LNCAP (cell line): ENCODE measurements around the gene MIOX.

ENCODE experiments used
- CTCF ChIP-seq: fragments of 450-650 bp; IDR thresholded peaks from 2 replicates; pipeline ENCODE4 v1.5.1; 2017; ENCODE audit warnings: mild to moderate bottlenecking

Gene MIOX

DNA sequence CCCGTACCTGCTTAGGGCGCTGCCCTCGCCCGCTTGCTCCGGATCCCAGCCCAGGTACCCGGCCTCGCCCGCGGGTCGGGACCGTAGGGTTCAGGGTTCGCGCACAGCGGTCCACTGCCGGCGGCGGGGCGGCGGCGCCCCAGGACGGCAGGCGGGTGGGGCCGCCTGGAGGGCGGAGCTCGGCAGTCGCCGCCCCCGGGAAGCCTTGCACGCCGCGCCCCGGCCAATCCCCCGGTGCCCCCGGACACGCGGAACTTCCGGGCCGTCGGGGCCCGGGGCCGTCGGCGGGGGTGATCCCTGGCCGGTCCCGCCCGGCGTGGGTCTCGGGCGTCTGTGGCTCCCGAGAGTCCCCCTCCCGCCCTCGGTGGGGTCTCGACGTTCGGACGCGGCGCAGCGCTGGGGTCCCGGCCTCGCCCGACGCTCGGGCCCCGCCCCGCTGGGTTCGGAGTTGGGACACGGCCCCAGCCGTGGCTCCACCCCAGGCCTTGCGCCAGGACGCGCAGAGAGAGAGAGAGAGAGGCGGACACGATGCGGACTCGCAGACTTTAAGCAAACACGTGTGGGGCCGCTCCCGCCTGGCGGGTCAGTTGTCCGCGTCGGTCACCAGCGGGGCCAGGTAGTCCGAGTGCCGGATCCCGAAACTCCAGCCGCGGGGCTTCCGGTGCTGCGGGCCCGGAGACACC lies 43.4 kb downstream of the MIOX start, which contains the start of gene TYMP:
Gene TYMP (minus strand): TSS at position 116 of the 683 bp plus-strand sequence. CDS start 303 bp downstream, outside the sequence.
- TF ChIP-seq CTCF = no peak

GRCh38 chr22:50530580-50530876 lies 43.9 kb downstream of the MIOX start:
- TF ChIP-seq CTCF = no peak

GRCh38 chr22:50530877-50531545 lies 44.4 kb downstream of the MIOX start:
- TF ChIP-seq CTCF = no peak

- no peak for TF ChIP-seq CTCF
These were observed 44.9 kb downstream of the MIOX start for GRCh38 chr22:50531546-50531961.

DNA sequence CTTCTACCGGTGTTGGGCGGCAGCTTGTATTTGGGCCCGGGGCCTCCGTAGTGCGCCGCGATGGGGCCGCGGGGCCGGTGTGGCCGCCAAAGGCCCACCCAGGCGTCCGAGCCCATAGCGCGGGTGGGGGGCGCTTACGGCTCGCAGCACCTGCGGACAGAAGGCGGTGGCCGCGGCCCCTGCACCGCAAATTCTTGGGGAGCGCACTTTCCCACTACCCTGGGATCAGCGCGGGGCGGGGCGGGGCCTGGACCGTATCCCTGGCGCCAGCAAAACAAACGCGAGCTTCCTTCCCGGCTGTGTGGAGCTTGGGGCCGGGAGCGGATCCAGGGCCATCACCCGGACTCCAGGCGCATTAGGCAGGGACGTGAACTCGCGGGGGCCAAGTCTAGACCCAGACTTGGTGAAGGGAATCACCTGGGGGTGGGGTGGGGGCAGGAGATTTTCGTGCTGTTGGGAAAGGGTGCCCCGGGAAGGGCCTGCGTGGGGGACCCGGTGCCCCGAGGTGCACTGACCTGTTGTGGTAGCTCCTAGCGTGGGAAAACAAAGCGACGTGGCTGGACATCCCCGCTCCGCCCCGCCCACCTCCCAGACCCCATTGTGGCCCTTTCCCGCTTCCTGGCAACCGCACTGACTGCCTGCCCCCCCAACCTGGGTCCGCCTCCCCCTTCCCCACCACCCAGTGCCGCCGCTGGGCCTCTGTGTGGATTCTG lies 45.5 kb downstream of the MIOX start:
- no peak for TF ChIP-seq CTCF

DNA sequence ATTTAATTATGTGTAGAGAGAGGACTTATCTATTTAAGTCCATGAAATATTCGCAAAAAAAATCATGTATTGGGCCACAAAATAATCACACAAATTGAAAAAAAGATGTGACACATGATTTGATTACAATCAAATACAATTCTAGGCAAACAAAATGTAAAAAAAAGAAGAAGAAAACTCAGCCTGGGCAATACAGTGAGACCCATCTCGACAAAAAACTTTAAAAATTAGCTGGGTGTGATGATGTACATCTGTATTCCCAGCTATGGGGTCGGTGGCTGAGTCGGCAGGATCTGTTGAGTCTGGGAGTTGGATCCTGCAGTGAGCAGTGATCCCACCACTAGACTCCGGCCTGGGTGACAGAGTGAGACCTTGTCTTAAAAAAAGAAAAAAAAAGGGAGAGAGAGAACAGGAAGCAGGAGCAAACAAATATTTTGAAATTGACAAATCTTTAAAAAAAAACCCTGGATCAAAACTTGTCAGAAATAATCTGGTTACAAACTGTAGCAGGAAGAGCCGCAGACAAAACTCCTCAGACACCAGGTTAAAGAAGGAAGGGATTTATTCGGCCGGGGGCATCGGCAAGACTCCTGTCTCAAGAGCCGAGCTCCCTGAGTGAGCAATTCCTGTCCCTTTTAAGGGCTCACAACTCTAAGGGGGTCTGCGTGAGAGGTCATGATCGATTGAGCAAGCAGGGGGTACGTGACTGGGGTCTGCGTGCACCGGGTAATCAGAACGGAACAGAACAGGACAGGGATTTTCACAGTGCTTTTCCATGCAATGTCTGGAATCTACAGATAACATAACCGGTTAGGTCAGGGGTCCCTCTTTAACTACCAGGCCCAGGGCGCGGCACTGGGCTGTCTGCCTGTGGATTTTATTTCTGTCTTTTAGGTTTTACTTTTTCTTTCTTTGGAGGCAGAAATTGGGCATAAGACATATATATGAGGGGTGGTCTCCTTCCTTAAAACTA lies 46.5 kb downstream of the MIOX start:
- no peak for TF ChIP-seq CTCF

DNA sequence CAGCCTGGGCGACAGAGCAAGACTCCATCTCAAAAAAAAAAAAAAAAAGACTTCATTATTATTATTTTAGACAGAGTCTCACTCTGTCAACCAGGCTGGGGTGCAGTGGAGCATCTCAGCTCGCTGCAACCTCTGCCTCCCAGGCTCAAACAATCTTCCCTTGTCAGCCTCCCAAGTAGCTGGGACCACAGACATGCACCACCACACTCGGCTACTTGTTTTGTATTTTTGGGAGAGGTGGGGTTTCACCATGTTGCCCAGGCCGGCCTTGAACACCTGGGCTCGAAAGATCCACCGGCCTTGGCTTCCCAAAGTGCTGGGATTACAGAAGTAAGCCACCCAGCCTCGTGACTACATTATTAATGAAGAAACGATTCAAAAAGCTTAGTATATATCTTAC lies 48.5 kb downstream of the MIOX start:
- TF ChIP-seq CTCF = no peak
